ENCODE measurements around the gene GABBR2. TPM values are rescaled to one million over a fixed set of nuclear protein-coding genes. Genes with fewer than 3 reads are reported as not detected.

GABBR2 gene
- total and polyA plus RNA-seq, 2 of the 8 experiments (the other 6 are each of a cell fraction or from before 2014, with no cell fraction given), result 0.50 to 1.2 TPM

DNA sequence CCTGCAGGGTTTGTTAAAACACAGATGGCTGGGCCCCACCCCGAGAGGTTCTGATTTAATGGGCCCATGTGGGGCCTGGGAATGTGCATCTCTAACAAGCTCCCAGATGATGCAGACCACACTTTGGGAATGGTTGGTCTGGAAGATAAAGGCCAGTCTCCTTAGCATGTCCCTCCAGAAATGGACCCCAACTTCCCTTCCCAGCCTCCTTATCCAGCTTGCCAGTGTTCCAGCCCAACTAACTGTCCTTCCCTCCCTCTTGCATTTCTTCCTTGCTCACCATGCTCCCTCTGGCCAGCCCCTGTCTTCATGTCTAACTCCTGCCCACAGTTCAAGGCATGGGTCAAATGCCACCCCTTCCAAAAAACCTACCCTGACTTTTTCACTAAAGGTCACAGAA lies 257.2 kb downstream of the GABBR2 start:
- H3K27me3 ChIP-seq (replicated peaks in 1 of 4; ENCODE audit: control insufficient read depth in 3 of 4, extremely low read depth in 1 of 4, insufficient read depth in 3 of 4, low read length in 3 of 4), result no peaks in the 10 kb centered on the region; a peak in 1 of 7 replicates
- H2AK5ac ChIP-seq (ENCODE audit: low read depth, low read length), result no peak overlapping the region
- no peaks in the 10 kb centered on the region for H3K23me2 ChIP-seq (ENCODE audit: low read depth, low read length)
- H3K9me3 ChIP-seq (ENCODE audit: insufficient read depth in 2 of 2, low read depth in 1 of 2, low read length in 1 of 2), result peaks cover 0 to 3% of the 10 kb centered on the region in 2 experiments; a peak in 1 of 4 replicates
- H2BK5ac ChIP-seq (ENCODE audit: low read depth, low read length), result no peak overlapping the region
- TF ChIP-seq CREB1 (IDR thresholded peaks at IDR 0.05), result no peak
- no peaks in the 10 kb centered on the region for H4K20me1 ChIP-seq (replicated peaks in 1 of 2; ENCODE audit: control insufficient read depth in 1 of 2, insufficient read depth in 2 of 2, low read length in 2 of 2)
- no peak overlapping the region for H3K14ac ChIP-seq (ENCODE audit: insufficient read length)
- no peak overlapping the region for H4K91ac ChIP-seq (replicated peaks; ENCODE audit: insufficient read length, low read length)
- no peak overlapping the region for H3K27ac ChIP-seq (ENCODE audit: low read depth, low read length)
- H3K79me2 ChIP-seq (ENCODE audit: control insufficient read depth in 1 of 2, insufficient read depth in 2 of 2, low read length in 2 of 2), result no peaks in the 10 kb centered on the region
- peak overlapping the region; percentile 14; the same call in 1 of the 2 replicates for H4K8ac ChIP-seq (ENCODE audit: extremely low read depth, insufficient read depth, low read length)
- peaks cover 0 to 3% (median 2%) of the 10 kb centered on the region in 4 experiments; a peak in 3 of 7 replicates for H3K4me1 ChIP-seq (replicated peaks in 1 of 4; ENCODE audit: control insufficient read depth in 3 of 4, insufficient read depth in 4 of 4, low read length in 3 of 4)
- no peak overlapping the region for H2AFZ ChIP-seq (ENCODE audit: low read length)
- FAIRE-seq (no peak), DNase-seq (ENCODE audit: low read depth in 1 of 2, low spot score in 2 of 2) (no peak)
- H3K4ac ChIP-seq (replicated peaks; ENCODE audit: insufficient read length, low read depth, low read length), result no peak overlapping the region
- H3K4me3 ChIP-seq (ENCODE audit: extremely low read depth in 1 of 4, insufficient read depth in 2 of 4, low read depth in 3 of 4, low read length in 4 of 4), result no peak overlapping the region
- H3K56ac ChIP-seq (replicated peaks; ENCODE audit: insufficient read length, low read depth, low read length), result no peak overlapping the region
- no peaks in the 10 kb centered on the region for H3K36me3 ChIP-seq (ENCODE audit: control insufficient read depth in 2 of 4, insufficient read depth in 4 of 4, low read length in 3 of 4)
- no peak overlapping the region for H2BK20ac ChIP-seq (ENCODE audit: low read length)
- H4K5ac ChIP-seq (ENCODE audit: insufficient read length, low read depth, low read length), result no peak overlapping the region
- no peak overlapping the region for H2BK15ac ChIP-seq (ENCODE audit: low read length)
- no peak overlapping the region for H3K23ac ChIP-seq (ENCODE audit: insufficient read length)
- no peak overlapping the region for H3K18ac ChIP-seq (ENCODE audit: extremely low read depth, low read length)
- H3K4me2 ChIP-seq (ENCODE audit: insufficient read depth in 1 of 2, low read depth in 2 of 2, low read length in 2 of 2), result no peak overlapping the region
- H2BK120ac ChIP-seq (replicated peaks; ENCODE audit: low read depth, low read length), result no peak overlapping the region
- CTCF ChIA-PET (ENCODE audit: partially characterized antibody), result interaction anchor here (0.6 kb wide), 1 partner anchor 100 kb away, joined by 3 read pairs; no protein-coding TSS in a partner anchor
- no peak overlapping the region for H2BK12ac ChIP-seq (ENCODE audit: low read depth, low read length)
- no peaks in the 10 kb centered on the region for H3K79me1 ChIP-seq (ENCODE audit: low read depth, low read length)
- H3K9ac ChIP-seq (replicated peaks in 1 of 4; ENCODE audit: extremely low read depth in 1 of 4, low read depth in 3 of 4, low read length in 3 of 4), result no peak overlapping the region
- POLR2A ChIA-PET (ENCODE audit: partially characterized antibody), result interaction anchor here (1.4 kb wide), 1 partner anchor 8 kb away, joined by 3 read pairs; no protein-coding TSS in a partner anchor
- WGBS, 2 experiments (ENCODE audit: extremely low coverage in 1 of 2, insufficient coverage in 1 of 2, insufficient read length in 1 of 2, insufficient replicate concordance in 2 of 2, low coverage in 1 of 2, low lambda C conversion rate in 2 of 2, missing lambda C conversion rate in 1 of 2), result 85% methylated on average over 1 of the region's 1 CpG; no CpG with 5 or more reads in 1 of the 2 experiments

All from H1 (cell line).